ENCODE measurements around the gene PLCH1. TPM values are rescaled to one million over a fixed set of nuclear protein-coding genes. Genes with fewer than 3 reads are reported as not detected.

Gene PLCH1
- polyA plus RNA-seq, 1 donor (not counting 4 experiments of a cell fraction or from before 2014, with no cell fraction given), result 0.05 TPM

DNA sequence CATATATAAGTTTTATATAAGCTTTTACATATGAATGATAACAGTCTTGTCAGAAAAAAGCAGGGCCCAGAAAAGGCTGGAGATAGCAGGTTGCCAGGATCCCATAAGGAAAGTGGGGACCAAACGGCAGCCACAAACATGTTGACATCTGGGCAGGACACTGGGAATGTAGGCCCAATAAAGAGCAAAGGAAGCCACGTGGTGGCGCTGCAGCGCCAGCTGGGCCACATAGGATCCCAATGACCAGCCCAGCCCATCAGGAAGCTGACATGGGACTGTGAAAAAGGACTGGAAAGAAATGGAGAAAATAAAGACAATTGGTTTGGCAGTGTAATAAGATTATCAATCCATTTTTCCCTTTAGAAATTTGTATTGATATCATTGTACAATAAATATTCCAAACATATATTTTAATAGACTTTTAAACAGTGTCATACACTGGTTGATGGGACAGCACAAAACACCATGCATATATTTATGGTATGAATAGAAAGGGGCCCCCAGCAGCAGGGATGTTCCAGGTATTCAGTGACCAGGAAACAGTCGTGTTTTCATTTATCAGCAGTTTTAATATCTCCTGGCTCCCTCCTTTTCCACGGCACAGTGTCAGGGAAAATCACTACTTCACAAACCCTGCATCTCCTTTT is 362.4 kb downstream of the PLCH1 start:
- no peak for FAIRE-seq
- Histone ChIP-seq H3K4me1 (ENCODE audit: control insufficient read depth, extremely low read depth, insufficient read depth, low read length) (peaks cover under 1% of the 10 kb centered on the region), H3K4me3 (ENCODE audit: control insufficient read depth in 2 of 3, extremely low read depth in 1 of 3, insufficient read depth in 2 of 3, low read depth in 1 of 3, low read length in 3 of 3) (no peak overlapping the region), H3K9me3 (ENCODE audit: control insufficient read depth, low read depth, low read length) (no peaks in the 10 kb centered on the region), H2AFZ (ENCODE audit: control insufficient read depth, low read length) (no peak overlapping the region), H4K20me1 (ENCODE audit: control insufficient read depth, extremely low read depth, insufficient read depth, low read length) (no peaks in the 10 kb centered on the region), H3K36me3 (ENCODE audit: control insufficient read depth in 2 of 2, extremely low read depth in 1 of 2, insufficient read depth in 2 of 2, low read length in 2 of 2) (no peaks in the 10 kb centered on the region), H3K27me3 (ENCODE audit: control insufficient read depth, extremely low read depth, insufficient read depth, low read length) (no peaks in the 10 kb centered on the region), H3K27ac (ENCODE audit: control insufficient read depth, insufficient read depth, low read length) (no peak overlapping the region), H3K9me1 (ENCODE audit: control insufficient read depth, extremely low read depth, insufficient read depth, low read length) (no peaks in the 10 kb centered on the region), H3K9ac (ENCODE audit: control insufficient read depth, extremely low read depth, insufficient read depth, low read length) (no peak overlapping the region), H3K4me2 (ENCODE audit: control insufficient read depth, extremely low read depth, insufficient read depth, low read depth, low read length) (no peak overlapping the region), H3K79me2 (ENCODE audit: control insufficient read depth, insufficient read depth, low read length) (no peaks in the 10 kb centered on the region)
- dilution Hi-C loops (cut with MboI; ENCODE audit: extremely low pct_ligation_motif_present, low sequenced_read_pairs), result loop anchor here (25.0 kb wide), 1 partner anchor 330 kb away; no protein-coding TSS in a partner anchor
- no peak for DNase-seq (ENCODE audit: low read depth, low spot score)
- TF ChIP-seq, protein P1, sequence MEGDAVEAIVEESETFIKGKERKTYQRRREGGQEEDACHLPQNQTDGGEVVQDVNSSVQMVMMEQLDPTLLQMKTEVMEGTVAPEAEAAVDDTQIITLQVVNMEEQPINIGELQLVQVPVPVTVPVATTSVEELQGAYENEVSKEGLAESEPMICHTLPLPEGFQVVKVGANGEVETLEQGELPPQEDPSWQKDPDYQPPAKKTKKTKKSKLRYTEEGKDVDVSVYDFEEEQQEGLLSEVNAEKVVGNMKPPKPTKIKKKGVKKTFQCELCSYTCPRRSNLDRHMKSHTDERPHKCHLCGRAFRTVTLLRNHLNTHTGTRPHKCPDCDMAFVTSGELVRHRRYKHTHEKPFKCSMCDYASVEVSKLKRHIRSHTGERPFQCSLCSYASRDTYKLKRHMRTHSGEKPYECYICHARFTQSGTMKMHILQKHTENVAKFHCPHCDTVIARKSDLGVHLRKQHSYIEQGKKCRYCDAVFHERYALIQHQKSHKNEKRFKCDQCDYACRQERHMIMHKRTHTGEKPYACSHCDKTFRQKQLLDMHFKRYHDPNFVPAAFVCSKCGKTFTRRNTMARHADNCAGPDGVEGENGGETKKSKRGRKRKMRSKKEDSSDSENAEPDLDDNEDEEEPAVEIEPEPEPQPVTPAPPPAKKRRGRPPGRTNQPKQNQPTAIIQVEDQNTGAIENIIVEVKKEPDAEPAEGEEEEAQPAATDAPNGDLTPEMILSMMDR (optimal IDR thresholded peaks at IDR 0.05 in 1 of 3, IDR thresholded peaks at IDR 0.05 in 1 of 3, conservative IDR thresholded peaks at IDR 0.05 in 1 of 3; ENCODE audit: extremely low read depth in 1 of 3, insufficient read depth in 2 of 3, low read length in 3 of 3), result peak; percentile 81 to 91 (median 85)
- no peak for TF ChIP-seq EZH2 (IDR thresholded peaks at IDR 0.05; ENCODE audit: low read length)

DNA sequence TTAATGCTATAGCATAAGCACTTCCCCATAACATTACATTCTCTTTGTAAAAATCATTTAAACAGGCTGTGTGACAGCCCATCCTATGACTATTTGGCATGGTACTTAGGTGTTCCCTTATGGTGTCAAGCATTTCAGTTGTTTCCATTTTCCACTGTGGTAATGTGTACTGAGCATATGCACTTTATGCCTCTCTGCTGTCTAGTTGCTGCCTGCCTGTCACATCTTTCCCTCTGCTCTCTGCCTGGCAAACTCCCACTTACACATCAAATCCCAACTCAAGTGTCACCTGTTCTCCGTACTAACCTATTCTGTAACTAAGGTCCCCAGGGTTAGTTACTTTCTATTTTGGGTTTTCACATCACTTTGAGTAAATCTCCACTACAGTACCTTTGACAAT is 367.0 kb downstream of the PLCH1 start:
- dilution Hi-C loops (cut with MboI; ENCODE audit: extremely low pct_ligation_motif_present, low sequenced_read_pairs), result loop anchor here (25.0 kb wide), 1 partner anchor 334 kb away; no protein-coding TSS in a partner anchor

More for the DNA sequence above, 367.0 kb downstream of the PLCH1 start:
- Histone ChIP-seq H3K9me1 (ENCODE audit: control insufficient read depth, extremely low read depth, insufficient read depth, low read length) (no peaks in the 10 kb centered on the region), H3K36me3 (ENCODE audit: control insufficient read depth in 2 of 2, extremely low read depth in 1 of 2, insufficient read depth in 2 of 2, low read length in 2 of 2) (no peaks in the 10 kb centered on the region), H3K4me1 (ENCODE audit: control insufficient read depth, extremely low read depth, insufficient read depth, low read length) (no peaks in the 10 kb centered on the region), H2AFZ (ENCODE audit: control insufficient read depth, low read length) (no peak overlapping the region), H3K9ac (ENCODE audit: control insufficient read depth, extremely low read depth, insufficient read depth, low read length) (no peak overlapping the region), H4K20me1 (ENCODE audit: control insufficient read depth, extremely low read depth, insufficient read depth, low read length) (no peaks in the 10 kb centered on the region), H3K27ac (ENCODE audit: control insufficient read depth, insufficient read depth, low read length) (no peak overlapping the region), H3K79me2 (ENCODE audit: control insufficient read depth, insufficient read depth, low read length) (no peaks in the 10 kb centered on the region), H3K9me3 (ENCODE audit: control insufficient read depth, low read depth, low read length) (no peaks in the 10 kb centered on the region), H3K27me3 (ENCODE audit: control insufficient read depth, extremely low read depth, insufficient read depth, low read length) (no peaks in the 10 kb centered on the region), H3K4me2 (ENCODE audit: control insufficient read depth, extremely low read depth, insufficient read depth, low read depth, low read length) (no peak overlapping the region), H3K4me3 (ENCODE audit: control insufficient read depth in 2 of 3, extremely low read depth in 1 of 3, insufficient read depth in 2 of 3, low read depth in 1 of 3, low read length in 3 of 3) (no peak overlapping the region)
- FAIRE-seq, result no peak
- no peak for DNase-seq (ENCODE audit: low read depth, low spot score)
- no peak for TF ChIP-seq EZH2 (IDR thresholded peaks at IDR 0.05; ENCODE audit: low read length)
- TF ChIP-seq, protein P1 (optimal IDR thresholded peaks at IDR 0.05 in 1 of 3, IDR thresholded peaks at IDR 0.05 in 1 of 3, conservative IDR thresholded peaks at IDR 0.05 in 1 of 3; ENCODE audit: extremely low read depth in 1 of 3, insufficient read depth in 2 of 3, low read length in 3 of 3), result no peak
